NCI-H1092 treated with DMSO at 0.1 percent for 48 hours (cell line): ENCODE measurements around the gene CHD9NB.
A peak's percentile ranks its signal among the peaks of the same experiment; 100 is the strongest.

ENCODE experiments used
- DNase-seq: peaks from one replicate; lab custom pipeline; 2025; lab: John Stamatoyannopoulos, UW

The CHD9NB gene

DNA sequence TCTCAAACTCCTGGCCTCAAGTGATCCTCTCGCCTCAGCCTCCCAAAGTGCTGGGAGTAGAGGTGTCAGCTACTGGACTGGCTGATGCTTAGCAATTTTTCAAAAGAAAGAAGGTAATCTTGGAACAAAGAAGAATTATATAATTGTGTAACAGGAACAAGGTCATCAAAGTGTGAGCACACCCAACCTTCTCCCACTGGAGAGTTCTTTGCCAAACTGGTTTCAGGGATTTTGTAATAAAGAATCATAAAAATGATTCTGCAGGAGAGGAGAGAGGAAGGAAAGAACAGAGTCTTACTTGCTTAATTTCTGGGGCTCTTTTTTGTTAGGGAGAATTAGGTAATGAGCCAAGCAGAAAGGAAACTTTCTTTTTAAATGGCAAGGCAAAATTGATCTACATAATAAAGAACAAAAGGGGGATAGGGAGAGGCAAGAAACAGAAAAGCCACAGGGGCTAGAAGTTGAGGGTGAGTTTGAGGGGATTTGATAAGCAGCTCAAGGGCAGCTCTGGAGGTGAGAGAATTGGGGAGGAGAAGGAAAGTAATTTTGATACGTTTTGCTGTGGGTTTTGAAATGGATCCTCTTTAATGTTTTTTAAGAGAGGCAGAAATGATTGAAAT lies 21.3 kb downstream of the CHD9NB start:
- no peak for DNase-seq

DNA sequence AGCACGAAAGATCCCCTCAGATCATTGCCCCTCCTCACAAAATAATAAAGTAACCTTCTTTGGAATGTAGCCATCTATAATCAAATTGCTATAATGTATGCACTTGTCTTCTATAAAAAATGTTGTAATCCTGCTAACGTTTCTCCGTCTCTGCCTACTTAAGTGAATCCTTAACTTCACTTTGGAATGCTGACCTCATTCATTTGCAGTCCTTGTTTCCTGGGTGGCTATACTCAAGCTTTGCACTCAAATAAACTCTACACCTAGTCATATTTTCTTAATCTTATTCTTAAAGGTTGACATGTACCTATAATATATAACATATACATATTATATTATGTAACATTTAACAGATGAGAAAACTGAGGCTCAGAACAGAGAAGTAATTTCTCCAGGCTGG lies 22.7 kb downstream of the CHD9NB start:
- DNase-seq: no peak

DNA sequence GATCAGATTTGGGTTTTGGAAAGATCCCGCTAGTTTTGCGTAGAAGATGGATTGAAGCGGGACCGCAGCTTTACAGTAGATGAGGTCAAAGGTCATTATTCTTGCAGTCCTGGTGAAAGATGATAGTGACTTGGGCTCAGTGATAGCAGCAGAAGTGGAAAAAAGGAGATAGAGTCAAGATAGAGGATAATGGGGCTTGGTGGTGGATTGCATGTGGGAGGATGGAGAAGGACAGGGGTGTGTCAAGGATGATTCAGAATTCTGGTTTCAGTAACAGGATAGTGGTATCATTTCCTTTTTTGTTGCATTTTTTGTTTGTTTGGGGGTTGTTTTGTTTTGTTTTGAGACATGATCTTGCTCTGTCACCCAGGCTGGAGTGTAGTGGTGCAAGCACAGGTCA lies 28.7 kb downstream of the CHD9NB start:
- DNase-seq: no peak

DNA sequence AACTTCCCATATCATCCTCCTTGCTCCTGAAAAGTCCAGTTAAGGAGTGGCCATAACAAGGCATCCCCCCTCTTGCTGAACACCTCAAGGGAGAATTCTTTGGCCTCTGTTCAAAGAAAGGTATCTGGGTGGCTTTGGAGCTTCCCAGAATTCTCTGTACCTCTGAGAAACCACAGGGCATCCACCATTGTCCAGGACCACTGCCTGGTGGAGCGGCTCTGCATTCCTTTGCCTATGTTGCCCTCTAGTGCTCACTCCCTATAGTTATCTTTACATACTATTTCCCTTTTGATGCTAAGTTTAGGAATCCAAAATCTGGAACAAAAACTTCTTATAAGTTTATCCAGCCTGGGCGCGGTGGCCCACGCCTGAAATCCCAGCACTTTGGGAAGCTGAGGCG lies 30.3 kb downstream of the CHD9NB start:
- DNase-seq: peak; percentile 56

DNA sequence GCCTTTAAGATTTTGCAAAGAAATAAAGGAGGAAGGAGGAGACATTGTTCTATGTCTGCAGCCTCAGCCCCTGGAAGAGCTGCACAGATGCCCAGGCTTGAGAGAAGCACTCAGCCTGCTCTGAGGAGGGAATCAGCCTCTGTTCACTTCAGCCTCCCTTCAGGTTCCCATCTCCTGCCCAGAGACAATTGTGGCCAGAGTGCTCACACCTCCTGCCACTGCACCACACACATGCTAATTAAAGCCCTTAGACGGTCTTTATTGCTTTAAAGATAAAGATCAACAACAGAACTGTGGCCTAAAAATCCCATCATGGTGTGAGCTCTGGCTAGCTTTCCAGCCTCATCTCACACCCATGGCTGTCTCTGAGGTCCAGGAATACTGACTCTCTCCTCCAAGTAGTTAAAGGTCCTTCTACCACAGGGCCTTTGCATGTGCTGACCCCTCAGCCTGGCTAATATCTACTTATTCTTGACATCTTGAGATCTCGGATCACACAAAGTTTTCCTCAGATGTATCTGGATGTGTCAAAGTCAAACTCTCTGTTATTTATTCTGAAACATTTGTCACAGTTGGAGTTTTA lies 33.8 kb downstream of the CHD9NB start:
- no peak for DNase-seq

DNA sequence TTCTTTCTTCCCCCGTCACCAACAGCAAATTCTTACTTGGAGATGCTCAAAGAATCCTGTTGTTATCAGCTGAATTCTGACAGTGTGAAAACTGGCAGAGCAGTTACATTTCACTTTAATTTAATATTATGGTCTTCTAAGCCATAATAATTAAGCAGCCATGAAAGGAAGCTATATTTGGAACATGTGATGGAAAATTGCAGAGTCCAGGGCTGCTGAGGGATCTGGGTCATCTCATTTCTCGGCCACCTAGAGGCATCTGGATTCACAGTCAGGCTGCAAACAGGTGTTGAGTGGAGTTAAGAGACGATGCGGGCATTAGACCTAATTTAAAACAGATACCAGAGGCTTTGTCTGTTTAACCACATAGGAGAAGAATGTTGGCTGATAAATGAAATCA lies 38.4 kb downstream of the CHD9NB start:
- DNase-seq: no peak

DNA sequence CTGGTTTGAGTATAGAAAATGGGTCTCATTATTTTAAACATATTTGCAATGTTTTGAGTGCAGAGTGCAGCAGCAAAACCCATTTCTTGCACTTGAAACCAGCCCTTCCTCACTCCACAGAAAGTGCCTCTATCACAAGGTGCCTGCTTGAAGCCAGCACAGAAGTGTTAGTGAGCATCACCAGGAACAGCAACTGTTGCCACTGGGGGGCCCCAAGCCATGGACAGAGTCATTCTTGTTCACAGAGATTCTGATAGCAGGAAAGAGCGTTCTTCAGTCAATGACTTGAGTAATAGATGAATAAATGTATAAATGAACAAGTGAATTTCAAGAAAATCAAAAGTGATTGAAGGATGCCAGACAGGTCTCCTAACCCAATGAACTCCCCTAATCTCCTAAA lies 45.6 kb downstream of the CHD9NB start:
- DNase-seq: no peak

DNA sequence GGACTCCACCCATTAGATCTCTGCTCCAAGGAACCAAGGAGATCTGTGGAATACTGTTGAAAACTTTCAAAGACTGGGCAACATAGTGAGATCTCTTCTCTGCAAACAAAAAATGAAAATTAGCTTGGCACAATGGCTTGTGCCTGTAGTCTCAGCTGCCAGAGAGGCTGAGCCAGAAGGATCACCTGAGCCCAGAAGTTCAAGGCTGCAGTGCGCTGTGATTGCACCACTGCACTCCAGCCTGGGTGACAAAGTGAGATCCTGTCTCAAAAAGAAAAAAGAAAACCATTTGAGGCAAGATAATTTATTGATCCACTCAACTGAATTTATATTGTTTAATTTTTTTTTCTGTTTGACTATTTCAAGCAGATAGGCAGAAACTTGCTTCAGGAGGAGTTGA lies 54.8 kb downstream of the CHD9NB start:
- no peak for DNase-seq

DNA sequence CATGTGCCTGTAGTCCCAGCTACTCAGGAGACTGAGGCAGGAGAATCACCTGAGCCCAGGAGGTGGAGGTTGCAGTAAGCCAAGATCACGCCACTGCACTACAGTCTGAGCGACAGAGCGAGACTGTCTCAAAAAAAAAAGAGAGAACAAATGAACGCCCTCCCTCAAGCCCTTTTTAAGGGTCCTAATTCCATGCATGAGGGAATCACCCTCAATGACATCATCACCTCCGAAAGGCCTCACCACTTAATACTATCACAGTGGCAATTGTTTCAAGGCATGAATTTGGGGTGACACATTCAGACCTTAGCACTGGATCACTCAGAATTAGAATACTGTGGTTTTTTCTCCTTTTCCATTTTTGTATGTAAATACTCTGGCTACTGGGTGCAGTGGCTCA lies 57.8 kb downstream of the CHD9NB start:
- DNase-seq: no peak

DNA sequence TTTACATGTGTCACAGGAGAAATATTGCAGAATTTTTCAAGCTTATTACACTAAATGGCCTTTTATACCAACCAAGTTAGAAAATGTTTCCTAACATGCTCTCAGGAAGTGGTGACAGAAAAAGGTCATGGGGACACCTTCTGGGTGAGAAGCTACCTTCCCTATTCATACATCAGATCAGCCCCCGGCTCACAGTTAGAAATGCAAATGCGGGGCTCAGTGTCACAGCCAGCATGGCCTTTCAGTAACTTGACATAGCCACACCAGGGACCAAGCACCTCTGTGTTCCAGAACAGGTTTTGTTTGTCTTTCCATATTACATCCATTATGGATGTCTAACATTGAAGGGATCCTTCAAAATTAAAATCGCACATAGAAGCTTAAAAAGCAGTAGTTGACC lies 59.5 kb downstream of the CHD9NB start:
- no peak for DNase-seq

DNA sequence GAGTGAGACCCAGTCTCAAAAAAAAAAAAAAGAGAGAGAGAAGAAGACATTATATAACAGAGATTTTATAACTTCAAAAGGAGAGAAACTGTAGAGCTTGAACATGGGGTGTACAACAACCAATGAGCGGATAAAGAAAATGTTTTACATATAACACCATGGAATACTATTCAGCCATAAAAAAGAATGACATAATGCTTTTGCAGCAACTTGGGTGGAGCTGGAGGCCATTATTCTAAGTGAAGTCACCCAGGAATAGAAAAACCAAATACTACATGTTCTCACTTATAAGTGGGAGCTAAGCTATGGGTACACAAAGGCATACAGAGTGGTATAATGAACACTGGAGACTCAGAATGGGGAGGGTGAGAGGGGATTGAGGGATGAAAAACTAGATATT lies 61.1 kb downstream of the CHD9NB start:
- DNase-seq: no peak
